Left ventricle myocardium inferior (tissue), 1 donor: ENCODE data around the gene INSR. TPM values are rescaled to one million over a fixed set of nuclear protein-coding genes. Genes with fewer than 3 reads are reported as not detected.

Experiments
- DNase-seq: peaks from one replicate; pipeline ENCODE4 v3.0.0-alpha.2; 2020
- H3K27ac ChIP-seq: fragments of 200-600 bp; replicated peaks from 2 replicates; pipeline ENCODE4 v1.8.0; 2021
- H3K27me3 ChIP-seq: fragments of 200-600 bp; 2 replicates; pipeline ENCODE4 v1.8.0; 2021; ENCODE audit warnings: low read depth
- H3K36me3 ChIP-seq: fragments of 200-600 bp; 2 replicates; pipeline ENCODE4 v1.8.0; 2021
- H3K4me1 ChIP-seq: fragments of 200-600 bp; 2 replicates; pipeline ENCODE4 v1.8.0; 2021
- H3K4me3 ChIP-seq: fragments of 200-600 bp; 2 replicates; pipeline ENCODE4 v1.8.0; 2021; ENCODE audit warnings: mild to moderate bottlenecking, moderate library complexity
- H3K9me3 ChIP-seq: fragments of 200-600 bp; replicated peaks from 2 replicates; pipeline ENCODE4 v1.8.0; 2021
- intact Hi-C: fragments of 100-400 bp; cut with micrococcal nuclease; formaldehyde crosslinking; loops from one replicate; pipeline ENCODE4 v1.11.0; 2022
- total RNA-seq: library from RNA; stranded (reverse); fragmentation: NEBNext Ultra II Directional; extraction: Animal tissue kit (Norgen Biotek cat#: 25700); gene quantifications from one replicate; pipeline ENCODE4 v1.2.1, GENCODE V29; 2021
- TF ChIP-seq, protein P1 (sequence below): fragments of 200-600 bp; IDR thresholded peaks from 2 replicates; pipeline ENCODE4 v1.8.0; 2021; ENCODE audit warnings: antibody characterized with exemption, mild to moderate bottlenecking, borderline replicate concordance
- donor health status: DM: no; HTN: yes; CAD: no; lungs with severe emphysema.

The INSR gene
- total RNA-seq, 1 donor from 2014 or later = 85.3 TPM

DNA sequence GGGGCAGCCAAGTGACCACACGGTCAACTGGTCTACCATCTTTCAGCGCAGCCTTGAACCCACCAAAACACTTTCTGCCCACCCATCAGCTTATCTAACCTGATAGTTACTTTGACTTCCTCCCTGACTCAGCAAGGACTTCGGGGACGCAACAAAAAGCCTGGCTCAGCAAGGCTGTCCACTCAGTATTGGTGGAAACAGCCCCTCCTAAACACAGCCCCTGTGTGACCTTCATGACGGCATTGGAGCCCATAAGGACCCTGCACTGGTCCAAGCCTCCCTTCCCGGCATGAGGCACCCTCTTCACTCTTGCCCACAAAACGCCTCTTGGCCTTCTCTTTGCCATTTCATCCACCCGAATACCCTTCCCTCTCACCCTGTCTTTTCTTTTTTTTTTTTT is 39.1 kb downstream of the INSR start:
- Histone ChIP-seq H3K4me3 (no peak overlapping the region), H3K27ac (no peak overlapping the region), H3K27me3 (no peaks in the 10 kb centered on the region), H3K36me3 (no peaks in the 10 kb centered on the region), H3K9me3 (no peaks in the 10 kb centered on the region), H3K4me1 (peaks cover 57% of the 10 kb centered on the region)
- TF ChIP-seq, protein P1, sequence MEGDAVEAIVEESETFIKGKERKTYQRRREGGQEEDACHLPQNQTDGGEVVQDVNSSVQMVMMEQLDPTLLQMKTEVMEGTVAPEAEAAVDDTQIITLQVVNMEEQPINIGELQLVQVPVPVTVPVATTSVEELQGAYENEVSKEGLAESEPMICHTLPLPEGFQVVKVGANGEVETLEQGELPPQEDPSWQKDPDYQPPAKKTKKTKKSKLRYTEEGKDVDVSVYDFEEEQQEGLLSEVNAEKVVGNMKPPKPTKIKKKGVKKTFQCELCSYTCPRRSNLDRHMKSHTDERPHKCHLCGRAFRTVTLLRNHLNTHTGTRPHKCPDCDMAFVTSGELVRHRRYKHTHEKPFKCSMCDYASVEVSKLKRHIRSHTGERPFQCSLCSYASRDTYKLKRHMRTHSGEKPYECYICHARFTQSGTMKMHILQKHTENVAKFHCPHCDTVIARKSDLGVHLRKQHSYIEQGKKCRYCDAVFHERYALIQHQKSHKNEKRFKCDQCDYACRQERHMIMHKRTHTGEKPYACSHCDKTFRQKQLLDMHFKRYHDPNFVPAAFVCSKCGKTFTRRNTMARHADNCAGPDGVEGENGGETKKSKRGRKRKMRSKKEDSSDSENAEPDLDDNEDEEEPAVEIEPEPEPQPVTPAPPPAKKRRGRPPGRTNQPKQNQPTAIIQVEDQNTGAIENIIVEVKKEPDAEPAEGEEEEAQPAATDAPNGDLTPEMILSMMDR = no peak
- intact Hi-C loops = no loop called here
- no peak for DNase-seq

DNA sequence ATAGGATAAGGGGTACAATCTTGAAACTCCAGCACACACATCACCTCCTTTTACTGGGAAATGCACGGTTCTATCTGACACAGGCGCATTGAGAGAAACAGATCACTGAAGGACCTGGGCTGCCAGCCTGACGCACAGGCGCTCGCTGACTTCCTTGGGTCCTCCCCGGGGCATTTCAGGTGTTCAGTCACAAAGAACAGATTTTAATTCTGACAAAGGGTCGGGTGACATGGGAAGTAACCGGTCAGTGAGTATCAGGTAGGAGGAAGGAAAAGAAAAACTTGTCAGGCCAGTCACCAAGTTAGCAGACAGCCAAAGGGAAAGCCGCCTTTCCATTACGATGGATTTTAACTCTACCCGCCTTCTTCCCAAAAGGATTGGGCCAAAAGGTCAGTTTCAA is 39.6 kb downstream of the INSR start:
- H3K4me3 ChIP-seq = no peak overlapping the region
- intact Hi-C loops = no loop called here
- TF ChIP-seq, protein P1 = no peak
- H3K4me1 ChIP-seq = peaks cover 55% of the 10 kb centered on the region
- no peaks in the 10 kb centered on the region for H3K27me3 ChIP-seq
- H3K36me3 ChIP-seq = no peaks in the 10 kb centered on the region
- DNase-seq = no peak
- H3K9me3 ChIP-seq = no peaks in the 10 kb centered on the region
- H3K27ac ChIP-seq = no peak overlapping the region

DNA sequence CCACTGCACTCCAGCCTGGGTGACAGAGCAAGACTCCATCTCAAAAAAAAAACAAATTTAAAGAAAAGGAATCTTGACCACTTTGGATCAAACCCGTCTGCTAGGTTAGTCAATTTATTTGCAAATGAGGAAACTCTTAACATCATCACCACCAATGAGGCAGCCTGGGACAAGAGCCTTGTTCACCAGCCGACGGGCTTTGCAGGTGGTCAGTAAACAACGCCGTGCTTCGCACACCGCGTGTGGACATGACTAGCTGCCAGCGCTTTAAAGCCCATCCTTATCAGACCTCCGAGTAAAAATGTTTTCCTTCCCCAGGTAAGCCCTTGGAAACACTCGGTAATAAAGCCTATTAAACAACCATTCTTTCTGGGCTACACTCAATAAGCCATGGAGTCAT is 41.9 kb downstream of the INSR start:
- Histone ChIP-seq H3K4me1 (peaks cover 42% of the 10 kb centered on the region), H3K4me3 (no peak overlapping the region), H3K36me3 (no peaks in the 10 kb centered on the region), H3K9me3 (no peaks in the 10 kb centered on the region), H3K27ac (no peak overlapping the region), H3K27me3 (no peaks in the 10 kb centered on the region)
- DNase-seq = no peak
- TF ChIP-seq, protein P1 = no peak
- intact Hi-C loops = no loop called here

- Histone ChIP-seq H3K4me3 (no peak overlapping the region), H3K36me3 (peaks cover 3% of the 10 kb centered on the region), H3K9me3 (peaks cover 6% of the 10 kb centered on the region), H3K27ac (no peak overlapping the region), H3K4me1 (peaks cover 39% of the 10 kb centered on the region), H3K27me3 (no peaks in the 10 kb centered on the region)
- TF ChIP-seq, protein P1 = no peak
- DNase-seq = no peak
- intact Hi-C loops = no loop called here
Measured at GRCh38 chr19:7251494-7251893, 42.7 kb downstream of the INSR start.

- Histone ChIP-seq H3K9me3 (peaks cover 10% of the 10 kb centered on the region), H3K4me3 (no peak overlapping the region), H3K27me3 (no peaks in the 10 kb centered on the region), H3K36me3 (peaks cover 7% of the 10 kb centered on the region), H3K4me1 (peaks cover 39% of the 10 kb centered on the region), H3K27ac (no peak overlapping the region)
- intact Hi-C loops = no loop called here
- DNase-seq = no peak
- TF ChIP-seq, protein P1 = no peak
Measured at GRCh38 chr19:7250951-7251350, 43.3 kb downstream of the INSR start.
